ENCODE results near the gene CCDC184.
"Not testable (repeated sequence)": the region's sequence is repeated elsewhere in the genome, so short reads cannot be mapped to it uniquely, and the experiment has no call there.

Gene CCDC184

DNA sequence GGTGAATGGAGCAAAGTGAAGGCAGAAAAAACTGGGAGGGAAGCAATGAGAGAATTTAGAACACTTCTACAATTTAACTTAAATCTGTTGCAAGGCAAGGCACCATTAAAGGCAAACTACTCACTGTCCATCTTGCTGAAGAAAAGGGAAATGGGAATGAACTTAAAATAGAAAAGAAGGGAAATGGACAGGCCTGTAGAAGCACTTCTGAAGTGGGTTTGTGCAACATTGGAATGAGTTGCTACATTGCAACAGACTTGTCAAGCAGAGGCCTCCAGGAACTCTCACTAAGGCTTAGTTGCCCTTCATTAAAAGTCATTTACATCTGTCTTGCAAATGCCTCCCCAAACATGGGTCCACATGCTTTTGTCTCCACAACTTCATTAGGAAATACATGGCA, 33.3 kb downstream of the CCDC184 start:
- DNase-seq: peak; percentile 68

DNA sequence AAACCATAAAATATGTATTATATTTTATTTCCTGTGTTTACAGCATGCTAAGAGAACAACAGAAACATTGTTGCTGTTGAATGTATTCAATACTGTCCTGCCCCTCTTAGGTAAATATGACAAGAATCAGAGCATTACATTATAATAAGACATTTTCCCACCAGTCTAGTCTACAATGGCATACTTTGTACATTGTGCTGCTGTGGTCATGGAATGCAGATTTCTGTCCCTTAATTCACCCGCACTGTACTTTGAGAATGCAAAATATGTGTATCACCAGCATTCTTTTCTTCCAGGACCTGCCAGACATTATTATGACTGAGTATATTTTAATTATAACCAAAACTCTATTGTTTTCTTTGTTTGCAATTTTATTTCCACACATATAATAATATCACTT, 36.2 kb downstream of the CCDC184 start:
- no peak for DNase-seq

DNA sequence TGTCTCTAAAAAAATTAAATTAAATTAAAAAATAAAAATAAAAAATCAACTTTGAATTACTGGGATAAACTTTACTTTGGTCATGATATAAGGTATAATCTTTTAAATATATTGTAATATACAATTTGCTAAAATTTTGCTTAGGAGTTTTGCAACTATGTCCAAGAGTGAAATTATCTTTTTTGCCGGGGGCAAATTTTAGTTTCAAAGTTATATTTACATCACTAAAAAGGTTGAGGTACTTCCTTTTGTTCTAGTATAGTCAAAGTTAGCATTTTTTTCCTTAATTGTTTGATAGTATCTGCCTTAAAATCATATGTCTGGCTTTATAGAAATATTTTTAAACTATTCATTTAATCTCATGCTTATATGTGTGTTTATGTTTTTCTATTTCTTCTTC, 37.3 kb downstream of the CCDC184 start:
- no peak for DNase-seq

DNA sequence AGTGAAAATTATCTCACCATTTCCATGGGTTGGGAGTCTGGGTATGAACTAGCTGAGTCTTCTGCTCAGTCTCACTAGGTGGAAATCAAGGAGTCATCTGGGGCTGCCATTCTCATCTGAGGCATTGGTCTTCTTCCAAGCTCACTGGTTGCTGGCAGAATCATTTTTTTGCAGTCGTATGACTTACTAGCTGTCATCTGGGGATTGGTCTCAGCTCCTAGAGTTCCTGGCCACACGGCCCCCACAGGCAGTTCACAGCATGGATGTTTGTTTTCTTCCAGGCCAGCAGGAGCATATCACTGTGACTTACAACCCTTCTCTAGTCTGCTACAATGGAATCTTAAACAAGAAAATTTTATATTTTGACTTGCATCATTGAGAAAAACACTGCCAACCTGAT, 38.2 kb downstream of the CCDC184 start:
- no peak for DNase-seq

DNA sequence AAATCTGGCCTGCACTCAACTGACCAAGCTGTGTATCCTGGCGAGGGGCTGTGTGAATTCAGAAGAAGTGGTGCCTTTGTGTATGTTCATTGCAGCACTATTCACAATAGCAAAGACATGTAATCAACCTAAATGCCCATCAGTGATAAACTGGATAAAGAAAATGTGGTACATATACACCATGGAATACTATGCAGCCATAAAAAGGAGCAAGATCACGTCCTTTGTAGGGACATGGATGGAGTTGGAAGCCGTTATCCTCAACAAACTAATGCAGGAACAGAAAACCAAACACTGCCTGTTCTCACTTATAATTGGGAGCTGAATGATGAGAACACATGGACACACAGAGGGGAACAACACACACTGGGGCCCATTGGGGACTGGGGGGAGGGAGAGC, 41.1 kb downstream of the CCDC184 start:
- not testable (repeated sequence) for DNase-seq

DNA sequence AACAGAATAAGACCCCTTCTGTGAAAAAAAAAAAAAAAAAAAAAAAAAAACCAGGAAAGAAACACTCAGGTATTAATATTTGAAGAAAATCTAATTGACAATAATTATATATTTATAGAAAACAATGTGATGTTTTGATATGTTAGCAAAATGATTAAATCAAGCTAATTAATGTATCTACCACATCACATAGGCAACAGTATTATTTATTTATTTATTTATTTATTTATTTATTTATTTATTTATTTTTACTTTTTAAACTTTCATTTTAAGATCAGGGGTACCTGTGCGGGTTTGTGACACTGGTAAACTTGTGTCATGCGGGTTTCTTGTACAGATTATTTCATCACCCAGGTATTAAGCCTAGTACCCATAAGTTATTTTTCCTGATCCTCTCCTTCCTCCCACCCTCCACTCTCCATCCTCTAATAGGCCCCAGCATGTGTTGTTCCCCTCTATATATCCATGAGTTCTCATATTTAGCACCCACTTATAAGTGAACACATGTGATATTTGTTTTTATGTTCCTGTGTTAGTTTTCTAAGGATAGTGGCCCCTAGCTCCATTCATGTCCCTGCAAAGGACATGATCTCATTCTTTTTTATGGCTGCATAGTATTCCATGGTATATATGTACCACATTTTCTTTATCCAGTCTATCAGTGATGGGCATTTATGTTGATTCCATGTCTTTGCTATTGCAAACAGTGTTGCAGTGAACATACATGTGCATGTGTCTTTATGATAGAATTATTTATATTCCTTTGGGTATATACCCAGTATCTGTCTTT, 47.9 kb downstream of the CCDC184 start:
- DNase-seq: not testable (repeated sequence)

Data from SIG-M5 (cell line).